ENCODE results near the gene ECI1. TPM values are rescaled to one million over a fixed set of nuclear protein-coding genes. Genes with fewer than 3 reads are reported as not detected.

The ECI1 gene
- total and polyA plus RNA-seq, 2 of the 13 experiments (the other 11 are each of a cell fraction or from before 2014, with no cell fraction given): 82.0 to 102 TPM

GRCh38 chr16:2190002-2190658 is 61.3 kb downstream of the ECI1 start (continued):
- TF ChIP-seq, protein P1, sequence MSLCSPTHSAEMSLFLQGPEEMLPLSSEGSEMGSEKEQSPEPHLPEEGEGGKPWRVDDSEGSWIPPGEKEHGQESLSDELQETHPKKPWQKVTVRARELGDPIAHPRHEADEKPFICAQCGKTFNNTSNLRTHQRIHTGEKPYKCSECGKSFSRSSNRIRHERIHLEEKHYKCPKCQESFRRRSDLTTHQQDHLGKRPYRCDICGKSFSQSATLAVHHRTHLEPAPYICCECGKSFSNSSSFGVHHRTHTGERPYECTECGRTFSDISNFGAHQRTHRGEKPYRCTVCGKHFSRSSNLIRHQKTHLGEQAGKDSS (CRISPR knock-in tag; IDR thresholded peaks at IDR 0.05; ENCODE audit: borderline replicate concordance, low read depth): peak; percentile 41; the same call in 1 of the 2 replicates
- TF ChIP-seq THAP8 (CRISPR knock-in tag; IDR thresholded peaks at IDR 0.05; ENCODE audit: borderline replicate concordance) (no peak), ZNF407 (CRISPR knock-in tag; IDR thresholded peaks at IDR 0.05; ENCODE audit: not compliant biosample characterization) (no peak), TAF1 (CRISPR knock-in tag; IDR thresholded peaks at IDR 0.05) (no peak), ZNF672 (CRISPR knock-in tag; IDR thresholded peaks at IDR 0.05) (no peak), ZMAT5 (CRISPR knock-in tag; IDR thresholded peaks at IDR 0.05; ENCODE audit: borderline replicate concordance, low read depth) (no peak), NFYC (CRISPR knock-in tag; IDR thresholded peaks at IDR 0.05) (no peak), BORCS8-MEF2B (CRISPR knock-in tag; IDR thresholded peaks at IDR 0.05) (peak; percentile 80)
- TF ChIP-seq, protein P2, sequence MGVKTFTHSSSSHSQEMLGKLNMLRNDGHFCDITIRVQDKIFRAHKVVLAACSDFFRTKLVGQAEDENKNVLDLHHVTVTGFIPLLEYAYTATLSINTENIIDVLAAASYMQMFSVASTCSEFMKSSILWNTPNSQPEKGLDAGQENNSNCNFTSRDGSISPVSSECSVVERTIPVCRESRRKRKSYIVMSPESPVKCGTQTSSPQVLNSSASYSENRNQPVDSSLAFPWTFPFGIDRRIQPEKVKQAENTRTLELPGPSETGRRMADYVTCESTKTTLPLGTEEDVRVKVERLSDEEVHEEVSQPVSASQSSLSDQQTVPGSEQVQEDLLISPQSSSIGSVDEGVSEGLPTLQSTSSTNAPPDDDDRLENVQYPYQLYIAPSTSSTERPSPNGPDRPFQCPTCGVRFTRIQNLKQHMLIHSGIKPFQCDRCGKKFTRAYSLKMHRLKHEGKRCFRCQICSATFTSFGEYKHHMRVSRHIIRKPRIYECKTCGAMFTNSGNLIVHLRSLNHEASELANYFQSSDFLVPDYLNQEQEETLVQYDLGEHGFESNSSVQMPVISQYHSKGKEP (CRISPR knock-in tag; IDR thresholded peaks at IDR 0.05): no peak
- TF ChIP-seq, protein P3, sequence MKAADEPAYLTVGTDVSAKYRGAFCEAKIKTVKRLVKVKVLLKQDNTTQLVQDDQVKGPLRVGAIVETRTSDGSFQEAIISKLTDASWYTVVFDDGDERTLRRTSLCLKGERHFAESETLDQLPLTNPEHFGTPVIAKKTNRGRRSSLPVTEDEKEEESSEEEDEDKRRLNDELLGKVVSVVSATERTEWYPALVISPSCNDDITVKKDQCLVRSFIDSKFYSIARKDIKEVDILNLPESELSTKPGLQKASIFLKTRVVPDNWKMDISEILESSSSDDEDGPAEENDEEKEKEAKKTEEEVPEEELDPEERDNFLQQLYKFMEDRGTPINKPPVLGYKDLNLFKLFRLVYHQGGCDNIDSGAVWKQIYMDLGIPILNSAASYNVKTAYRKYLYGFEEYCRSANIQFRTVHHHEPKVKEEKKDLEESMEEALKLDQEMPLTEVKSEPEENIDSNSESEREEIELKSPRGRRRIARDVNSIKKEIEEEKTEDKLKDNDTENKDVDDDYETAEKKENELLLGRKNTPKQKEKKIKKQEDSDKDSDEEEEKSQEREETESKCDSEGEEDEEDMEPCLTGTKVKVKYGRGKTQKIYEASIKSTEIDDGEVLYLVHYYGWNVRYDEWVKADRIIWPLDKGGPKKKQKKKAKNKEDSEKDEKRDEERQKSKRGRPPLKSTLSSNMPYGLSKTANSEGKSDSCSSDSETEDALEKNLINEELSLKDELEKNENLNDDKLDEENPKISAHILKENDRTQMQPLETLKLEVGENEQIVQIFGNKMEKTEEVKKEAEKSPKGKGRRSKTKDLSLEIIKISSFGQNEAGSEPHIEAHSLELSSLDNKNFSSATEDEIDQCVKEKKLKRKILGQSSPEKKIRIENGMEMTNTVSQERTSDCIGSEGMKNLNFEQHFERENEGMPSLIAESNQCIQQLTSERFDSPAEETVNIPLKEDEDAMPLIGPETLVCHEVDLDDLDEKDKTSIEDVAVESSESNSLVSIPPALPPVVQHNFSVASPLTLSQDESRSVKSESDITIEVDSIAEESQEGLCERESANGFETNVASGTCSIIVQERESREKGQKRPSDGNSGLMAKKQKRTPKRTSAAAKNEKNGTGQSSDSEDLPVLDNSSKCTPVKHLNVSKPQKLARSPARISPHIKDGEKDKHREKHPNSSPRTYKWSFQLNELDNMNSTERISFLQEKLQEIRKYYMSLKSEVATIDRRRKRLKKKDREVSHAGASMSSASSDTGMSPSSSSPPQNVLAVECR (CRISPR knock-in tag; IDR thresholded peaks at IDR 0.05; ENCODE audit: borderline replicate concordance): 0 out of 2 replicates have a peak, but pooled peaks have one; percentile 30

Data from HepG2 (cell line).